Stimulated activated CD4-positive, alpha-beta T cell treated with anti-CD3 and anti-CD28 coated beads, Interleukin-15, amount 100 ng/mL, for 24 hours (primary cell): ENCODE results near the gene DDX56.
"Not testable (repeated sequence)": the region's sequence is repeated elsewhere in the genome, so short reads cannot be mapped to it uniquely, and the experiment has no call there.

Experiments
- DNase-seq: peaks from one replicate; pipeline ENCODE4 v3.0.0-alpha.2; 2020

The DDX56 gene

DNA sequence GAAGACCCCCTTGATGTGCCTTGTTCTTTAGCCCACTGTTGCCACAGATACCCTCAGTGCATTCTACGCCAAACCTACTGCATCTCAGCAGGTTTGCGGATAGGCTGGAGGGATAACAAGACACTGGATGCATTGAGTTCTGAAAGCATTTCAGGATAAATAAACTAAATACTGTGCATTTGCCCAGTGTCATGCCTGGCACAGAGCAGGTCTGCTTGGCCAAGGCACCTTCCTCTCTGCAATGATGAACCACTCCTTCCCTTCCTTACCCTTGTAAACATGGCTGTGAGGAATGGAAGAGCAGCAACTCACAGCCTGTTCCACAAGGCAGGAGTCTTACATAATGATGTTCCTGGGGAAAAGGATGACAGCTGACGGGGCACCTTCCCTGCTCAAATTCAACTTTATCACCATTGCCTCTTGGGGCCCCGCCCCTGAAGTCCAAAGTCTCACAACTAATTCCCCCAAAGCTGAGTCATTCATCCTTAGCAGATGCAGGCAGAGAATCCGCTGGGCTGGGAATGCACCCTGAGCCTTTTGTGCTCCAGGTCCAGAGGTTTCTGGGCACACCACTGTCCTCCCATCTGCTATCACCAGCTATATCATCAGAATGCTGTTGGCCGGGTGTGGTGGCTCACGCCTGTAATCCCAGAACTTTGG, 11.6 kb downstream of the DDX56 start:
- no peak for DNase-seq

DNA sequence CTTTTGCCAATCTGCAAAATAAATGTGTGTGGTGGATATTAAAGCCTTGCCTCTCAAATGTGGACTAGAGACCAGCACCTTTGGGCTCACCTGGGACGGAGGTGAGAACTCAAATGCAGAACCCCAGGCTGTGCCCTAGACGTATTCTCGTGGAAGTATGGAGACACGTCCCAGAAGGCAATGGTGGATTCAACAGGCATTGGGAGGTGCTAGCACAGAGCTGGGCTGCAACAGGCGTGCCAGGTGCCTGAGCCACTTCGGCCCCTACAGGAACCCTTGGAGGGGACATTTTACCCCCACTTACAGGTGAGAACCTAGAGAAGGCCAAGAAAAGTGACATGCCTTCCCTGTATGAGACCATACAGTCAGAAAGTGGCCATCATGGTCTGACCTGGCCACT, 12.2 kb downstream of the DDX56 start:
- no peak for DNase-seq

DNA sequence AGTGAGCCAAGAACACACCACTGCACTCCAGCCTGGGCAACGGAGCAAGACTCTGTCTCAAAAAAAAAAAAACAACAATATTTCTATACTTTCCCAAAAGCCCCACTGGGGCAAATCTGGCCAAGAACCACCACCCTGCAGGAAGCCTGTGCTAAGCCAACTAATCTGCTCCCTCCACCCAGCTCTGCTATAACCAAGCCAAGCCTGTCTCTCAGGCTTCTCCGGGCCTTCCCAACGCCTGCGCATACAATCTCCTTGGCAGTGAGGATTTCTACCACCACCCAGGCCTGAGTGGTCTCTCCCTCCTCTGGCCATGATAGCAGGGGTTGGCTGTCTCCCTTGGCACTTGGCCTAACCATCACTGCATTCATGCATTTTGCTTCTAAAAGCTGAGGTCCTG, 14.2 kb downstream of the DDX56 start:
- no peak for DNase-seq

DNA sequence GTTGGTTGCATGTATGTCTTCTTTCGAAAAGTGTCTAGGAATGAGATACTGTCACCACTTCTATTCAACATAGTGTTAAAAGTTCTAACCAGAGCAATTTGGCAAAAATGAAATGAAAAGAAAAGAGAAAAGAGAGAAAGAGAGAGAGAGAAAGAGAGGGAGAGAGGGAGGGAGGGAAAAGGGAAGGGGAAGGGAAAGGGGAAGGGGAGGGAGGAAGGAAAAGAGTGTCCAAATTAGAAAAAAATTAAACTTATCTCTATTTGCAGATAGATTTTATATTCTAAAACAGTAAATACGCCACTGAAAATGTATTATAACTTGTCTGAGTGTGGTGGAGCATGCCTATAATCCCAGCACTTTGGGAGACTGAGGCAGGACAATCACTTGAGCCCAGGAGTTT, 16.2 kb downstream of the DDX56 start:
- DNase-seq = no peak

DNA sequence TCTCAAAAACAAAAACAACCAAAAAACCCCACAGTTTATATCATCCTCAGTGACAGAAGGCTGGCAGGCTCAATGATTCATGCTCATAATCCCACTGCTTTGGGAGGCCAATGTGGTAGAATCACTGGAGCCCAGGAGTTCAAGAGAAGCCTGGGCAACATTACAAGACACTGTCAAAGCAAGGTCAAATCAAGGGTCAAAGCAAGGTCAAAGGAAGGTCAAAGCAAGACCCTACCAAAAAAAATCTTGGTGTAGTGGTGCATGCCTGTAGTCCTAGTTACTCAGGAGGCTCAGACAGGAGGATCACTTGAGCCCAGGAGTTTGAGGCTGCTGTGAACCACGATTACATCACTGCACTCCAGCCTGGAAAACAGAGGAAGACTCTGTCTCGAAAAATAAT, 18.4 kb downstream of the DDX56 start:
- no peak for DNase-seq

DNA sequence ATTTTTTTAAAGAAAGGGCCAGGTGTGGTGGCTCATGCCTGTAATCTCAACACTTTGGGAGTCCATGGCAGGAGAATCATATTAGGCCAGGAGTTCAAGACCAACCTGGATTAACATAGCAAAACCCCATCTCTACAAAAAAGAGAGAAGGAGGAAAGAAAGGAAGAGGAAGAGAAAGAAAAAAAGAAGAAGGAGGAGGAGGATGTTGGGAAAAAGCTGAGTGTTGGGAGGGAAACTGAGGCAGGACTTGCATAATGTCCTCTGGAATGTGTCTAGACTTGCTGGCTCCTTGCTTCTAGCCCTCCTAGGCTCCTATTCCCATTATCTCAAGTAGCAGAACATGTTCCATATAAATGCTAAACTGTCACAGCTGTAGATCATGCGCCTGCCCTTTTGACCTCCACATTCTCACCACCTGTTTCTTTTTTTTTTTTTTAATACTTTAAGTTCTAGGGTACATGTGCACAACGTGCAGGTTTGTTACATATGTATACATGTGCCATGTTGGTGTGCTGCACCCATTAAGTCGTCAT, 21.2 kb downstream of the DDX56 start:
- DNase-seq = not testable (repeated sequence)

DNA sequence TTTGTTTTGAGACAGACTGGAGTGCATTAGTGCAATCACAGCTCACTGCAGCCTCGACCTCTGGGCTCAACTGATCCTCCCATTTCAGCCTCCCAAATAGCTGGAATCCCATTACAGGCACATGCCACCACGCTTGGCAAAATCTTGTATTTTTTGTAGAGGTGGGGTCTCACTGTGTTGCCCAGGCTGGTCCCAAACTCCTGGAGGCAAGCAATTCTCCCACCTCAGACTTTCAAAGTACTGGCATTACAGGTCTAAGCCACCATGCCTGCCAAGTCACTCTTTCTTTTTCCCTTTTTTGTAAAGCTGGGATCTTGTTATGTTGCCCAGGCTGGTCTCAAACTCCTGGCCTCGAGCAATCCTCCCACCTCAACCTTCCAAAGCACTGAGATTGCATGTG, 24.3 kb downstream of the DDX56 start:
- no peak for DNase-seq

DNA sequence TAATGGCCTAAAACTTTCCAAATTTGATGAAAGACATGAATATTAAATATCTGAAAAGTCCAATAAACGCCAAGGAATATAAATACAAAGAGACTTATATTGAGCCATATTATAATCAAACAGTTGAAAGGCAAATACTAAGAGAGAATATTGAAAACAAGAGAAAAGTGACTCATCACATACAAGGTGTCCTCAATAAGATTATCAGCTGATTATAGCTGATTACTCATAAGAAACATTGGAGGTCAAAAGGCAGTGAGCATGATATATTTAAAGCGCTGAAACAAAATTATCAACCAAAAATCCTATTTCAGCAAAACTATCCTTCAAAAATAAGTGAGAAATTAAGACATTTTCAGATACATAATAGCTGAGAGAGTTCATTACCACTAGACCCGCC, 24.8 kb downstream of the DDX56 start:
- DNase-seq = no peak

DNA sequence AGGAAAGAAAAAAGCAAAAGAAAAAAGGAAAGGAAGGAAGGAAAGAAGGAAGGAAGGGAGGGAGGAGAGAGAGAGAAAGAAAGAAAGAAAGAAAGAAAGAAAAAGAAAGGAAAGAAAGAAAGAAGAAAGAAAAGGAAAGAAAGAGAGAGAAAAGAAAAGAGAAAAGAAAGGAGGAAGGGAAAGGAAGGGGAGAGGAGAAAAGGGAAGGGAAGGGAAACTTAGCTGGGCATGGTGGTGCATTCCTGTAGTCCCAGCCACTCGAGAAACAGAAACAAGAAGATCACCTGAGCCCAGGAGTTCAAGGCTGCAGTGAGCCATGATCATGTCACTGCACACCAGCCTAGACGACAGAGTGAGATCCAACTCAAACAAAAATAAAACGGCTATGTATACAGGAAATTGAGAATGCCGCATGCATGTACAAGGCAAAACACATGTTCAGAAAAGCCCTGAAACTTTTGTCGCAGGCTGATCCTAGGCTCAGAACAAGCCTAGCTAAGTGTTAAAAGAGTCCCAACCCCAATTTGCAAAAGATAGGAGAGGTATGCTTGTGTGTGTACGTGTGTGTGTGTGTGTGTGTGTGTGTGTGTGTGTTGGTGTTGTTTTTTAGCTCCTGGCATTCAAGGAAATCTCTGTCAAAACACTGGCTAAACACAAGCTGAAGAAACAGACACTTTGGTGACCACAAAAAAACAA, 26.0 kb downstream of the DDX56 start:
- no peak for DNase-seq

DNA sequence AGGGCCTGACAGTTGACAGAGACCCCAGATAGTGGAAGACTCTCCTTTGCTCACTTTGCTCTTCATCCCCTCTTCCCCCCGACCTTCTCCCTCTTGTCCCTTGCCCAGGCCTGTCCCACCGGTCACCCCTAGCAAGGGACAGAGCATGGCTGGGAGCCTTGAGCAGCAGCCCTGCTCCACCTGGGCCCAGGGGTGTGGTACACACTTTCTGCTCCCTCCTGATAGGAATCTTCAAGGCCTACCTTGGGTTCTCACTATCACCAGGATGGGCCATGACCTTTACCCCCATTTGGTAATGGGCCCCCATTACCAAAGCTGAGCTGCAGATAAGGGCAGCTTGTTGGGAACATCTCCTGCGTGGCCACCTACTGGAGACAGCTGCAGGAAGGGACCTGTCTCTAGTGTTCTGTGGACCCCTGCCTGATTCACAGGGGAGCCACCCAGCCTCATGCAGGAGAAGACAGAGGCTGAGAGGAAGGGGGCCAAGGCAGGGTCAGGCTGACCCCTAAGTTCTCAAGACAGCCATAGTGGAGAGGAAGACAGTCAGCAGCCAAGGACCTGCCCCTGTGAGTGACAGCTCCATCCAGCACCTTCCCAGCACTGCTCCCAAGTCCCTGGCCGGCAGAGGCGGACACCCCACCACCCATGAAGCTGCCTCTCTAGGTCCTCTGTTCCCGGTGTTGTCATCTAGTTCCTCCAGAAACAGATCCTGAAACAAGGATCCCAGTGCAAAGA, 31.7 kb downstream of the DDX56 start:
- DNase-seq = no peak

DNA sequence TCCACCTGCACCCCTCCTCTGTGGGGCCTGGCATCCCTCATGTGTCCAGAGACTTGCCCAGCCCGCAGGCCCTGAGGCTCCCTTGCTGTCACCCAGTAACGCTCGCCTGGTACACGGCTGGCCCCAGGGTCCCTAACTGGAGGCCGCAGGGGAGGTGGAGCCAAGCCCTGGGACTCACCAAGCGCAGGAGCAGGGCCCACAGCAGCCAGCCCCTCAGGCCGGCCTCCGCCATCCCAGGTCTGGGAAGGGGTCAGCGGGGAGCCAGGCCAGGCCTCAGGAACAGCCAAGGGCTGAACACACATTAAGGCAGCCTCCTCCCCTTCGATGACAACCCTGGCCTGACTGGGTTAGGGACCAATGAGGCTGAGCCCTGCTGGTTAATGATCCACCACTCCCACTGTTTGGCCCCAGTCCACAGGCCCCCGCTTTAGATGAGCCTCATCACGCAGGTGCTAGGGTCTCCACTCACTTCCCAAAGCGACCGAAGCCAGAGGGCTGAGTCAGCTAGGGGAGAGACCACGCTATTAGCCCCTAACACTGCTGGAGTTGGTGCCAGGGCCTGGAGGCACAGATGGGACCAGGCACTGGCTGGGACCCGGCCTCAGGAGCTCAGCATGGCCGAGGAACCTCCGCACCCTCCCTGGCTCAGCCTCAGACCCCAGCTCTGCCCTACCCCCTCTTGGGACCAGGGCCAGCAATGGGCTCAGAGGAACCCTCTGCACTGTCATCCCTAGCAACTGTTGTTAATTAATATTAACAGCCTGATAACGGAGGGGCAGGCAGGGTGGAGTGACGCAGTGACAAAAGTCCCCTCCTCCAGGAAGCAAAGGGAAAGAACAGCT, 32.5 kb downstream of the DDX56 start, which contains the start of gene NPC1L1:
TSS of gene NPC1L1 (minus strand) at position 303 of the 842 bp plus-strand sequence. CDS start at position 232, 71 bp downstream.
- DNase-seq = no peak

DNA sequence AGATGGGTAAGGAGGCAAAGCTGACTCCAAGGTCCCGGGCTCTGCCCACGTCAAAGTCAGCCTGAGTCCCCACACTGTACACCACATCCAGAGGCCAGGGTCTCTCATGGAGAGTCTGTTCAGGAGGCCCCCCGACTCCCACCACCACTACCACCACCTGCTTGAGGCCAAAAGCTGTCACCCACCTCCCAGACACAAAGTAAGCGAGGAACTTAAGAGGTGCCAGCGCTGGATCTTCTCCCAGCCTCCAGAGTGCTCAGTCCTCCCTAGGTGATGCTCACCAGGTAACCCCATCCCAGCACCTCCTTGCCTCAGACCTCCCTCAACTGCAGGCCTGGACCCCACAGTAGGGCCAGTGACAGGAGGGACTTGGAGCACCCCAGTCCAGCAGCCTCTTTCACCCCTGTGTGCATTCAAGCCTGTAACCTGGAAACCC, 33.1 kb downstream of the DDX56 start:
- DNase-seq = no peak

DNA sequence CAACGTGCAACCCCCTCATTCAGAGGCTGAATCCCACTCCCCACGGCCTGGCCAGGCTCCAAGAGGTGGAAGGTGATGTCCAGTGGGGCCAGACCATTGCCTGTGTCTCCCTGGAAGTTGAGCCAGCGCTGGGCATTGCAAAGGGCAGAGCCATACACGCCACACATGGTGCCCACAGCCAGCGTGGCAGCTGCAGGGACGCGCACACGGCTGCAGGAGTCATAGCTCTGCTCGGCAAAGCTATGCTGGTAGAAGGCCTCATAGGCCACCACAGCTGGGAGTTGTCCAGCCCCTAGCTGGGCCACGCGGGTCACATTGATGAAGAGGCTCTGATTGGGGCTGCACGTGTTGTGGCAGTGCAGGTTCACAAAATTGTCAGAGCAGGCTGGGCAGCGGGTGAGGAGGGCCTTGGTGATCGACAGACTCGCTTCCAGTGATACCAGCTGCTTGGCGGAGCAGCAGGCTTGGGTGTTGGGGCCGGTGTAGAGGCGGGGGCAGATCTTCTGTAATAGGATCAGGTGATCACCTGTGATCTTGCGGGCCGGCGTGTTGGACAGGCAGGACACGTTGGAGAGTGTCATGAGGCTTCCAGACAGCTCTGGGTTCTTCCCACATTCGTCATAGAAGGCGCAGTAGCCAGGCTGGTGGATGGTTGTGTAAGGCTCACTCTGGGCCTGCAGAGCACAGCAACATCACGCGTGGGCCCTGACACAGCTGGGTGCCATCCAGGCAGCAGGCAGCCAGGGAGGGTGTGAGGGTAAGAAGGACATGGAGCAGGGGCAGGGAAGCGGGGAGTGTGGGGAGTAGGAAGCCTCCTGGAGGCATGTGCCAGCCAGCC, 33.8 kb downstream of the DDX56 start:
- no peak for DNase-seq

DNA sequence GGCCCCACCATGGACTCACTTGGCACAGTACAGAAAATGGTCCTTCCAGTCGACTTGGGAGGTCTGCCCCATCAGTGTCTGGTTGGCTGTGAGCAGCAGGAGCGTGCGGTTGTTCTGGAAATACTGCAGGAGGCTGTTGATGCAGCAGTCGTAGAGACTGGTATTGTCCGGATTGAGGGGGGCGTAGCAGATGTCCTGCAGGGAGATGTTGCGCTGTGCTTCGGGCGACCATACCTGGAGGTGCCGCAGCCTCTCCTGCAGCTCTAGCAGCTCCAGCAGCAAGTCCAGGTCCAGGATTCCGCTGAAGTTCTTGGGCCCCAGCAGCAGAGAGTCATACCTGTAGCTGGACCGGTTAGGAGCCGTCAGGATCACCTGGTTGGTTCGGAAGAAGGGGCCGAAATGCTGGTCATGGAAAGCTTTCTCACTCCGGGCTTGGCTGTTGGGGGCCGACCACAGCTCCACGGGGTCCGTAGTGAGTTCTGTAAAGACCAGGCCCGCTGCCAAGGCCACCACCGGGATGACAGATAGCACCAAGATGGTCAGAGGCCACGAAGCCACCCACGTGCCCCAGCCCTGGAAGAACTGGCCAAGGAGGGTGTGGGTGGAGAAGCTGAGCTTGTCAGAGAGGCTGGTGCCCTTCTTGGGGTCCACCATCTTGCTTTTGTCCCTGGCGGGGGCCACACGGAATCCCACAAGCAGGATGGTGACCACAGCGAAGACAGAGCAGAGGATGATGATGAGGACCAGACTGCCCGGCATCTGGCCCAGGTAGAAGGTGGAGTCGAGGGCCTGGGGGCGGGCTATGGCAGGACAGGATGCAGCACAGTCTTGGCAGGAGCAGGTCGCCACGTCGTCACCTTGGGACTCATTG, 34.7 kb downstream of the DDX56 start:
- DNase-seq = no peak

DNA sequence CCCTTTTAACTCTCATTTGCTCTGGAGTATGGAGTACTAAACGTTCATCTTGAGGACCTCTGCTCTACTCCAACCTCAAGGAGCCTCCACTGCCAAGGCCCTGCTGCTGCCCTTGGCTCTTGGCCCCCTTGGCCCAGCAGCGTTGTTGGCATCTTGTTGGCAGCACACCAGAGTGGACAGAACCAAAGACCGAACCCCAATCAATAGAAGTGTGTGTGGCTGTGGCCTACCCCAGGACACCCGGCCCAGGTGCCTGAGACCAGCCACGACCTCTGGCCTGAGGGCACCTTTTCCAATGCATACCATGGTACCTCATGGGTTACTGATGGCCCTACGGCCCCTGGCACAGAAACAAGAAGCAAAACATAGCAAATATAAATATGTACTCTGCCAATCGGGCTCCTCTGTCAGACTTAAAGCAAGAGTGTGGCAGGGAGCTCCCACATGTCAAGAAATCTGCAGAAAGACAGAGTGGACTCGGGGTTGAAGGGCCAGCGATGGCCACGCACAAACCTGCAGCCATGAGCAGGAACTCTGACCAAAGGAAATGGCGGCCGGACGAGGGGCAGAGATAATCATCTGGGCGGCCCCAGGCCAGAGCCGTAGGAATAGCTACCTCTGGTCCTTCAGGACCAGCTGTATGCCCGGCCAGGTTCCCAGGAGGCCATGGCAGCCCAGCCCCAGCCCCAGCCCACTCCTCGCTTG, 35.5 kb downstream of the DDX56 start:
- DNase-seq = no peak

DNA sequence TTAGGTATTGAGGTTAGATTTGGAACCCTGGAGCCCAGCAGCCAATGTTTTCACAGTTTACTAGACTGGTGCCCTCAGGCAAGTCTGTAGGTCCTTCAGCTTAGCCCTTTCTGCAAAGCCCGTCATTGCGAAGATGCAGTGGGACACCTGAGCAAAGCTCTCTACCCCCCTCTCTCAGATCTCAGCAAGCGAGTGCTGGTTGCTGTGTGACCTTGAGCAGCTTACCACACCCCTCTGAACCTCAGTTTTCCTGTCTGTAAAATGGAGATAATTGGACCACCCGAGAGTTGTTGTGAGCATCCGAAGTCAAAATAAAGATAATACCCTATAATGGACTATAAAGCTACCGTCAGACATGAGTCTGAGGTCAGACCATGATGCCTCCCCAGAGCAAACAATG, 36.3 kb downstream of the DDX56 start:
- no peak for DNase-seq

DNA sequence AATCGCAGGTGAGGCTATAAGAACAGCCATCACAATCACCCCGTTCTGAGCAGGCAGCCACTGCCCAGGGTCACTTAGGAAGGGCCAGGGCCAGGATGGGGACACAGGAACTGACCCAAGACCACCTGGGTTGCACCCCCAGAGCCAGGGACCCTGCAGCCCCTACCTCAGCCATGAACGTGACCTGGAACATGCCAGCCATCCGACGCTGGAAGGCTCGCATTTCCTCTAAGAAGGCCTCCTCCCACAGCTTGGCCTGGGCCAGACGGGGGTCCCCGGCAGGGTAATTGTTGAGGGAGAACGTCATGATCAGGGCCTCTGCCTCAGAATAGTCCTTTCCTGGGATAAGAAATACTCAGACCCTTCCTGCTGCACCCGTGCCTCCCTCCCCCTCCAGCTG, 37.6 kb downstream of the DDX56 start:
- DNase-seq = no peak

DNA sequence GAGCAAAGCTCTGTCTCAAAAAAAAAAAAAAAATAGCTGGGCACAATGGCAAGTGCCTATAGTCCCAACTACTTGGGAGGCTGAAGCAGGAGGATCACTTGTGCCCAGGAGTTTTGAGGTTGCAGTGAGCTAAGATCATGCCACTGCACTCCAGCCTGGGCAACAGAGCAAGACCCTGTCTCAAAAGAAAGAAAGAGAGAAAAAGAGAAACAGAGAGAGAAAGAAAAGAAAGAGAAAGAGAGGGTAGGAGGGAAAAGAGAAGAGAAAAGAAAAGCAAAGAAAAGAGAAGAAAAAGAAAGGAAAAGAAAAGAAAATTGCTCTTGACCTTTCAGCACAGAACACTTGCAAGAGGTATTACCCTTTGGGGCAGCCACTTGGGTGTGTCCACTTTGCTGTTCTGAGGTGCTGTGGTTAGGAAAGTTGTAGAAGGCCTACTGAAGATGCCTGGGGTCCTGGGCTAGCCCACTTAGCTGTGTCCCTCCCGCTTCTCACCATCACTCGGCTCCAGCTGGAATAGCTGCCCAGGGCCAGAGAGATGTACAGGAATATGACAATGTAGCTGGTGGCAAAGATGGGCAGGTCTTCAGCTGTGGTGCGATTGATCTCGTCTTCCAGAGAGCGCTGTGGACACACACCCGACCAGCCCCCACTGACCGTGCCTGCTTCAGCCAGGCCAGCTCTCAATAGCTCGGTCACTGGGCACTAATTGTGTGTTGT, 38.2 kb downstream of the DDX56 start:
- no peak for DNase-seq

DNA sequence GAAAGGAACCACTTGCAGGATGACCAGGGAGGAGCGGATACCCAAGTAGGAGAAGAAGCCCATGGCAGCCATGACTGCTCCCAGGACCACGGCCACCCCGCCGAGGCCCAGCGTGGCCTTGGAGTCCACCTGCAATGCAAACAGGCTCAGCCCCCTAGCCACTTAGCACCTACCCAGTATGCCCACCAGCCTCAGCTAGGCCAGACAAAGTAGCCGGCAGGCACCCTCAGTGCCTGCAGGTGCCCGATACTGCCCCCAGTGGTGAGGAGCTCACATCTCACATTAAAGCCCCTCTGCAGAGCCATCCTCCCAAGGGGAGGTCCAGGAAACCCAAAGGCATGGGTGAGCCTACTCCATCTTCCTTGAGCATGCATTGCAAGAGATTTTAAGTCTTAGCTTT, 39.2 kb downstream of the DDX56 start:
- peak; percentile 70 for DNase-seq
